Right renal cortex interstitium (tissue), 3 donors: ENCODE measurements around the gene PAX9. TPM values are rescaled to one million over a fixed set of nuclear protein-coding genes. Genes with fewer than 3 reads are reported as not detected.

Source experiments
- DNase-seq, 3 donors: peaks; one replicate each; pipeline ENCODE4 v3.0.0-alpha.2; 2013; ENCODE audit warnings: low read depth in 3 of 3, low spot score in 2 of 3
- polyA plus RNA-seq, 3 donors: library from polyadenylated mRNA; unstranded; fragments of 120-200 nt; gene quantifications; one replicate each; pipeline ENCODE4 v1.2.1, GENCODE V29; 2013; ENCODE audit not compliant: insufficient read length in 3 of 3

Gene PAX9
- polyA plus RNA-seq, result under 1 TPM; 0.20 to 0.37 (median 0.28) TPM

GRCh38 chr14:36661506-36662257, at the start of gene PAX9:
Gene PAX9 (plus strand): TSS chr14:36661860. CDS start chr14:36662090, 230 bp downstream.
- DNase-seq, result peak in 2 of 3 donors; percentile 57 to 79

- no peak for DNase-seq
These were observed 43.8 kb upstream of the PAX9 start for GRCh38 chr14:36617824-36618223.

- DNase-seq, result no peak
These were observed 43.0 kb upstream of the PAX9 start for GRCh38 chr14:36618641-36619040.

DNA sequence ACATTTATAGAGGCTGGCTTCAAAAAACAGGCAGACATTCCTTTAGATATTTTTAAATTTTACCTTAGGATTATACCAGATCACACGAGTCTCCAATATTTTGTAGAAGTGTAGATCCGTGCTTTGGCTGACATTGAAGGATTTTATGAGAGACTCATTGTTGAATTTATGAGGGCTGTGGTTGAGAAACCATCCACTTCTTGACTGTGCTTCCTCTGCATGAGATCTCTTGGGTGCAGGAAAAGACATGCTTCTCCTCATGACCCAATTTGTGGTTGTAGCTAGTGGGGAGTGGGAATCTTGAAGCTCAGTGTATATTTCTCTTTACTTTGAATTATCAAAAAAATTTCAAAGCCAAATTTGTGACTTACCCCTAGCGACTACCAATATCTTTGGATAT, 42.5 kb upstream of the PAX9 start:
- DNase-seq, result no peak

GRCh38 chr14:36619853-36620252, 41.8 kb upstream of the PAX9 start:
- DNase-seq, result no peak

DNA sequence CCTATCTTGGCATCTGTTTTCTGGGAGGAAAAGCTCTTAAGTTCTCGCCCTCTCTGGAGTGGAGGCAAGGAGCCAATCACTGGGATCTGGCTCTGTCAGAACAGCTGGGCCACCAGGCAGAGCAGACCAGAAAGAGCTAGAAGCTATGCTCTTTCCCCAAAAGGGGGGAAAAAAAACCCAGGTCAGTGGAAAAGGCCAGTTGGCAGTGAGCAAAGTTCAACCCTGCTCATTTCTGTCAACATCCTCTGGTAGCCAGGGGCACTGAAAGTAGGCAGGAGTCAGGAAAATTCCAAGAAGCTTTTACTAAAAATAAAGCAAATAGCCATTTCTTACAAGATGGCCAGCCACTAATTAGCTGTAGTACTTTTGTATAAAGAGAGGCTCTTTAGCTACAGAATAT, 36.6 kb upstream of the PAX9 start:
- no peak for DNase-seq

- no peak for DNase-seq
These were observed 36.2 kb upstream of the PAX9 start for GRCh38 chr14:36625436-36625835.

DNA sequence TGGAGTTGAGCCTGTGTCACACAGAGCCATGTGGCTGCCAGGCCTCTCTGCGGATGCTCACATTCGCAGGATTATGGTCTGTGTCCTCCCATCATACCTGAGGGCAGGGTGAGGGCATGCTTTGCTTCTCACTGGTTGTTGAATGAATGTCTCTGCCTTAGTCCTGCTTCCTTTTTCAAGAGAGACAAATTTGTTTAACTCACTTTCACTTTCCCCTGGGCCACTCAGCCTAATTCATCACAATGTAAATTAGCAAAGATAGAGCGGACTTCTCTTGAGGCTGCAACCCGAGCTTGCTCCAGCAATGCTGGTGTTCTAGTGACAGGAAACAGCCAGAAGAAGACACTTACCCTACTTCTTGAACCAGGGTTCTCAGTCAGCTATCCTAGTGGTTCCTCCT, 35.5 kb upstream of the PAX9 start:
- no peak for DNase-seq

GRCh38 chr14:36627981-36628380, 33.7 kb upstream of the PAX9 start:
- DNase-seq, result no peak

- no peak for DNase-seq
These were observed 28.1 kb upstream of the PAX9 start for GRCh38 chr14:36633580-36633979.

DNA sequence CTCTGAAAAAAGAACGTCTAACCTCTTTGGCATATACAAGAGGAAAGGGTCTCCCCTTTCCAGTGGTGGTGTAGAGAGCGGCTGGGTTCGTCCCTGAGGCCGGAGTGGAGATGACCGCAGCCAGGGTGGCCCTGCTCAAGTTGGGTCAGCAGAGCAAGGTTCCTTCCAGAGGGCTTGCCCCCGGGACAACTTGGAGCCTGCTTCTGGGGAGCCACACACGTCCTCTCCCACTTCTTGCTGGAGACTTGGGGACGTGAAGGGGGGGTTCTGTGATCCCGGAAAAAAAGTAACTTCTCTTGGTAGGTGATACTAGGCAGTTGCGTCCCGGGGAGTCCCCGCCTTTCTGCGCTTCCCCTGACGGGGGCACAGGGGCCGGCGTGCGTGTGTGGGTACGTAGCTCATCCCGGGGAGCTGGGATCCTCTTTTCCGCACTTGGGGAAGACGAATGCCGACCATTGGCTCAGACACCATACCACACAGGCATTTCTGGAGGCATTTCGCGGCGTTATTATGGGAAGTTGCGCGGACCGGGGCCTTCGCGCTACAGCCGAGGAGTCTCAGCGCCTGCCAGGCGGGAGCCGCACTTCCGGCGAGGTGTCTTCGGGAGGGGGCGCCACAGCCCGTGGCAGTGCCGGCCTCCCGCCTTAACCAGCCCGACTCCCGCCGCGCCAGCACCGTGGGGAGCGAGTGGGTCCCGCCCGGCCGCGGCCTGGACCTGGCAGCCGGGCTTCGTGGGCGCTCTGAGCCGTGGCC, 14.8 kb upstream of the PAX9 start:
- no peak for DNase-seq

DNA sequence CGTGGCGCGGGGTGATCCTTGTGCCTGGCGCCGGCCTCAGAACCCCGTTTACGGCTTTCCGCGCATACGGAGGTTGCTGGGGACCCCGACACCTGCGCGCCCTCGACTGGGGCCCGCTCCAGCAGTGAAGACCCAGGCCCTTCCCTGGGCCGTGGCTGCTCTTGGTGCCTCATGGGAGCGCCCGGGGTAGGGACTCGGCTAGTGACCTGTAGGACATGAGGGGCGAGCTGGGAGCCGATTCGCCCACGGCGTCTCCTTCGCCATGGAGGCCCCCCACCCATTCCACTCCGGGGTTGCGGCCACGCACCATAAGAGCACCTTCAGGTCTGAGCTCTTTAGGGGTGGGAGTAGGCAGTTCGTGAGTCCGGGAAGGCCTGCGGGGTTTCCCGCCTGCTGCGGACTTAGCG, 14.2 kb upstream of the PAX9 start:
- DNase-seq, result no peak

DNA sequence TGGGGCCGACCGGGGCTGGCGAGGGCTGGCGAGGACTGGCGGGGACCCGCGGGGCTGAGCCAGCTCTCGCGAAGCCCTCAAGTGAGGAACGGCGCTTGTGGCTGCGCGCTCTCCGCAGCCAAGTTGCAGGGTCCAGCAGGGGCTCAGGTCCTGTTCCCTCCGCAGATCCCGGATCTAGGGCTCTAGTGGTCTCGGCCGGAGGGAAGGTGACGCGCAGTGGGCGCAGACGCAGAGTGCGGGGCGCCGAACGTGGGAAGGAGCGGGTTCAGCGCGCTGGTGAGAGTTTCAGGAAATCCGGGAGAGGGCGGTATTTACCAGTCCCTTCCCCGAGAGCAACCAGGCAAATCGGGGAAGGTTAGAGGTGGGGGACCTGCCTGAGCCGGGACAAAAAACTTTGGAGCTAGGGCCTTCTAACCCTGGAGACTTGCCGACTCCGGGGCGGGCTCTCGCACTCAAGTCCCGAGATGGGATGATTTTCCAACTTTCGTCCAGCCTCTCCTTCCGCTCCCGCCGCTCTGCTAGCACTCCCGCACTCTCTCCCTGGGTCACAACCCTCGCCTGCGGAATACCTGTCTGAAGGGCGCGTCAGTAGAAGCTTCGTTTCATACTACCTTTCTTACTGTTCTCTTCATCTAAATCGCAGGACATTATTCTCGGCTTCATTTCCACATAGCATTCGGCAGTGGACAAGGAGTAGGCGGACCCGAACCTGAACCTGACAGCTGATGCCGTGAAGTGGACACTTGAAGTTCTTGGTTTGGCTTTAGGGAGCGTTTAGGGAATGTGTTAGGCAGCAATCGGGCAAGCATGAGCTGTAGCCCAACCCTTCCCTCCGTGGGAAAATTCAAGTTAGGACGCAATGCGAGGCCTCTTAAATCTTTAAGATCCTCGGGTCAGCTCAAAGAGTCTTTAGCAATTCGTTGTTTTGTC, 13.6 kb upstream of the PAX9 start:
- DNase-seq, result no peak

DNA sequence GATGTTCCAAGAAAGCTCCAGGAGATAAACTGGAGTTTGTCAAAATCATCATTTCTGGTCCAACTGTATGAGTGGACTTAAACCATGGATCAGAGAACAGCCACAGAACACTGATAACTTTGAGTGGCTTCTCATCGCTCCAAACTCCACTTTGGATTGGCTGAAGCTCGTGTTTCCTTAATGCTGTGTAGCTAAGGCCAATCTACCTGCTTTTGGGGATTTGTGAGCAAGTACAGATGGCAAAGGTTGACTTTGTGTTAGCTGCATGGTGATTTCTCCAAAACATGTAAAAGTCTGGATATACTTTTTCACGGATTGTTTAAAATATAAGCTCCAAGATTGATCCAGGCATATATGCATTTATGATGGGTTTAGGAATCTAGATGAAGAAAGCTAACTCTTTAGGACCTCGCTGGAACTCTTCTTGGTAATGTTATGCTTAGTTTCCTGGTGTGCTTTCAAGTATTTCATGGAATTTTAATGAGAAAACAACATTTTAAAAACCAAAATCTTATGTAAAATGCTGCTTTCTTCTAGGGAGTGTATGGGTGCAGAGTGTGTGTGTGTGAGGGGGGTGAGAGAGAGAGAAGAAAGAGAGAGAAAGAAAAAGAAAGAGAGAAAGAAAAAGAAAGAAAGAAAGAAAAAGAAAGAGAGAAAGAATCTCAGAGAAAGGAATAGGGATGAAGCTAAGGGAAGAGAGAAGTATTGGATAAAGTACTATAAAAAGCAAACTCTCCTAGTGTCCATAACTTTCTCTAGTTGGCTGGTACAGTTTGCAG, 11.6 kb upstream of the PAX9 start:
- no peak for DNase-seq

- DNase-seq, result no peak
These were observed 9.0 kb upstream of the PAX9 start for GRCh38 chr14:36652542-36653201.

GRCh38 chr14:36653413-36653812, 8.2 kb upstream of the PAX9 start:
- no peak for DNase-seq

GRCh38 chr14:36653962-36654793, 7.5 kb upstream of the PAX9 start:
- DNase-seq, result no peak

DNA sequence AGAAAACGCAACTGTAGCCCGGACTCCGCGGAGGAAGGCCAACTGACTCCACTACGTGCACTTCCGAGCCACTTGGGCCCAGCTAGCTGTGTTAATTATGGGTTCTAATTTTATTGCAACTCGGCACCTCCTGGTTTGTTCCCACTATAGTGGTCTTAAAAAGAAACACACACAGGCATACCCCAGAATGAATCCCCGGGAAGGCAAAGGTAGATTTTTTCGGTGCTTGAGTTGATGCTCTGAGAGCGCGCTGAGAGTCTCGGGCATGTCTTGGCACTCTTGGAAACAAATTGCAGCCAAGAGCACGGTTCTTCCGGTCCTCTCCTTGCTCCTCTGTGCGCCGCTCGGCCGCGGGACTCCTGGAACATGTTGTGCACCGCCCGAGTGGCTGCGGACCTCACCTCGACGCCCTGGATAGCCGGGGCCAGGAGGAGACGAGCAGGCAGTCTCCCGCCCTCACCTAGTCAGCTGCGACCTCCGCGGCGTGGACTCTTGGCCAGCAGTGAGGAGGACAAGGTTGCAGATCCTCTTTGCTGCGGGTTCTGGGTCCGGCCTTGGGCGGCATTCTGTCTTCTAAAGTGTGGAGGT, 6.8 kb upstream of the PAX9 start:
- DNase-seq, result no peak

DNA sequence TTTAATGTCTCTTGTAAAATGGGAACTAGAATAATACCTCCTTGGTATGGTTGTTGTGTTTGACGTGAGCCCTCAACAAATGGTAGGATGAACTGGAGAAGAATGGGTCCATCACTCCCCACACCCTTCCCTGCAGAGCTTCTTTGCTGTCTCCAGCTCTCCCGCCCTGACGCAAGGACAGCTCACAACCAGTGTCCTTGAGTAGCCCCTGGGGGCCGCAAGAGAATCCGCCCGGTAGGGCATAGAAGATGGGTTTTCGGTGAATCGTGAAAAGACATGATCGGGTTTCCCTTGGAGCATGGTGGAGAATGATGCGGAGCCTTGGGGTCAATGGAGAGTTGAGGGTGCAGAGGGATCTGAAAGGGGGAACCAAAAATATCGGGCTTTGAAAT, 6.1 kb upstream of the PAX9 start:
- no peak for DNase-seq
